Right ventricle myocardium superior (tissue), 1 donor: ENCODE data around the gene SDCCAG8. TPM values are rescaled to one million over a fixed set of nuclear protein-coding genes. Genes with fewer than 3 reads are reported as not detected.

Experiments
- ATAC-seq: fragments of 200-7000 bp; cut with Tn5 transposase; one replicate; pipeline ENCODE4 v1.9.1; 2020; ENCODE audit warnings: mild to moderate bottlenecking; ENCODE audit not compliant: poor library complexity
- DNase-seq: peaks from one replicate; pipeline ENCODE4 v3.0.0-alpha.2; 2020
- intact Hi-C: fragments of 100-400 bp; cut with DNase I; formaldehyde crosslinking; loops from one replicate; pipeline ENCODE4 v1.11.2; 2022
- total RNA-seq: library from RNA; stranded (reverse); fragmentation: NEBNext Ultra II Directional; extraction: Animal tissue kit (Norgen Biotek cat#: 25700); gene quantifications from one replicate; pipeline ENCODE4 v1.2.1, GENCODE V29; 2021
- donor health status: DM: no; HTN: yes; CAD: no; lungs with severe emphysema.

Gene SDCCAG8
- total RNA-seq, 1 donor from 2014 or later: 16.5 TPM

- ATAC-seq: no peak
- intact Hi-C loops: no loop called here
- DNase-seq: no peak
Measured at GRCh38 chr1:243272401-243272800, 16.6 kb downstream of the SDCCAG8 start.

DNA sequence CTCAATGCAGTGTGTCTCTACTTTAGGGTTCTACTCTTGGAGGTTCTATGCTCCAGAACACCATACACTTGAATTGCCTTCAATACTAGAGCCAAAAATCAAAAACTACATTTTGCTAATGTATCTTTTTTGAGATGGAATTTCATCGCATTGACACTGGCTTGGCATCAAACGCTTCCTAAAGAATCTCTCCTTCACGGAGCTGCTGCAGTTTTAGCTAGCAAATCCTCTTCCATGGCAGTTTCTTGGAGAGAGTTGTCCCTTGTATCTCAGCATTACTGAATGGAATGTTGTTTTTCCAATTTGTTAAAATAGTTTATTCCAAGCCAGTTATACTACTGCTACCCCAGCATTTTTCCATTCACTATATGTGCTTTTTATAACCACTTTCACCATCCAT lies 17.7 kb downstream of the SDCCAG8 start:
- intact Hi-C loops: no loop called here
- no peak for DNase-seq
- ATAC-seq: no peak

DNA sequence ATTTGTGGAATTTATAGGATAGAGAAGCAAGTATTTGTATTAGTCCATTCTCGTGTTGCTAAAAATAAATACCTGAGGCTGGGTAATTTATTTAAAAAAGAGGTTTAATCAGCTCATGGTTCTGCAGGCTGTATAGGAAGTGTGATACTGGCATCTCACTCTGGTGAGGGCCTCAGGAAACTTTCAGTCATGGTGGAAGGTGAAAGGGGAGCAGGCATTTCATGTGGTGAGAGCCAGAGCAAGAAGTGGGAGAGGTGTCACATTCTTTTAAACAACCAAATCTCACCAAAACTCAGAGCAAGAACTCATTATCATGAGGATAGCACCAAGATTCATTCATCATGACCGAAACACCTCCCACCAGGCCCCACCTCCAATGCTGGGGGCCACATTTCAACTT lies 18.1 kb downstream of the SDCCAG8 start:
- ATAC-seq (no peak), DNase-seq (no peak)
- intact Hi-C loops: no loop called here

- ATAC-seq (no peak), DNase-seq (no peak)
- intact Hi-C loops: no loop called here
Measured at GRCh38 chr1:243275316-243275715, 19.5 kb downstream of the SDCCAG8 start.

GRCh38 chr1:243280571-243281129 lies 24.8 kb downstream of the SDCCAG8 start:
- no peak for DNase-seq

GRCh38 chr1:243281672-243282071 lies 25.8 kb downstream of the SDCCAG8 start:
- intact Hi-C loops: no loop called here
- ATAC-seq (no peak), DNase-seq (no peak)

More at GRCh38 chr1:243280571-243281129, 24.8 kb downstream of the SDCCAG8 start:
- ATAC-seq: no peak
- intact Hi-C loops: no loop called here

GRCh38 chr1:243286409-243287122 lies 30.7 kb downstream of the SDCCAG8 start:
- ATAC-seq: no peak
- intact Hi-C loops: no loop called here
- DNase-seq: no peak

GRCh38 chr1:243287123-243287460 lies 31.3 kb downstream of the SDCCAG8 start:
- no peak for ATAC-seq
- no peak for DNase-seq

GRCh38 chr1:243287652-243288051 lies 31.8 kb downstream of the SDCCAG8 start:
- intact Hi-C loops: no loop called here
- ATAC-seq (peak; percentile 73), DNase-seq (no peak)

More at GRCh38 chr1:243287123-243287460, 31.3 kb downstream of the SDCCAG8 start:
- intact Hi-C loops: no loop called here

GRCh38 chr1:243288062-243288461 lies 32.2 kb downstream of the SDCCAG8 start:
- ATAC-seq: no peak
- no peak for DNase-seq
- intact Hi-C loops: no loop called here

DNA sequence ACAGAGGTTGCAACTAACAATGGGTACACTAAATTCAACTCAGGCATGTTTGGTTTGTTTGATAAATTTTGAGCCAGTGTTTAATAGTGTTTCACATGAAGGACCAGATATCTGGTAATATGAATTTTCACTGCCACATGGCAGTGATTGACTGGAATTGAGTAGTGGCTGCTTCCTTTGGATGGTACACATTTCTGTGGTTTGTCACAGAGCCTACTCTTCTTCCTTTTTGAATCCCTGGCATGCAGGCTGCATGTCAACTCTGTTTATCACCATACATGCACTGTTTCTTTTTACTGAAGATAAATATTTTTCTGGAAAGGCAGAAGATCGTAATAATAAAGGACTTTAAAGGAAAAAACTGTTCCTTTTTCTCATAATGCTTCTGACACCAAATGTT lies 35.5 kb downstream of the SDCCAG8 start:
- ATAC-seq (no peak), DNase-seq (no peak)
- intact Hi-C loops: no loop called here

DNA sequence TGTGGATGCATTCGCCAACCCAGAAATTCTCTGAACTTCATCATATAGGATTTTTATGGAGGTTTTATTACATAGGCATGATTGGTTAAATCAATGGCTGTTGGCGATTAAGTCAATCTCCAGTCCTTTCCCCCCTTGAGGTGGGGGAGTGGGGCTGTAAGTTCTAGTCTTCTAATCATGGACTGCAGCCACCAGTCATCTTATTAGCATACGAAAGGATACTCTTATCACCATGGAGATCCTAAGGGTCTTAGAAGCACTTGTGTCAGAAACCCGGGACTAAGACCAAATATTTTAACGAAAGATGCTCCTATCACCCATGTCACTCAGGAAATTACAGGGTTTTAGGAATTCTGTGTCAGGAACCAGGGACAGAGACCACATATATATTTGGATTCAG lies 36.3 kb downstream of the SDCCAG8 start:
- no peak for ATAC-seq
- no peak for DNase-seq
- intact Hi-C loops: no loop called here

DNA sequence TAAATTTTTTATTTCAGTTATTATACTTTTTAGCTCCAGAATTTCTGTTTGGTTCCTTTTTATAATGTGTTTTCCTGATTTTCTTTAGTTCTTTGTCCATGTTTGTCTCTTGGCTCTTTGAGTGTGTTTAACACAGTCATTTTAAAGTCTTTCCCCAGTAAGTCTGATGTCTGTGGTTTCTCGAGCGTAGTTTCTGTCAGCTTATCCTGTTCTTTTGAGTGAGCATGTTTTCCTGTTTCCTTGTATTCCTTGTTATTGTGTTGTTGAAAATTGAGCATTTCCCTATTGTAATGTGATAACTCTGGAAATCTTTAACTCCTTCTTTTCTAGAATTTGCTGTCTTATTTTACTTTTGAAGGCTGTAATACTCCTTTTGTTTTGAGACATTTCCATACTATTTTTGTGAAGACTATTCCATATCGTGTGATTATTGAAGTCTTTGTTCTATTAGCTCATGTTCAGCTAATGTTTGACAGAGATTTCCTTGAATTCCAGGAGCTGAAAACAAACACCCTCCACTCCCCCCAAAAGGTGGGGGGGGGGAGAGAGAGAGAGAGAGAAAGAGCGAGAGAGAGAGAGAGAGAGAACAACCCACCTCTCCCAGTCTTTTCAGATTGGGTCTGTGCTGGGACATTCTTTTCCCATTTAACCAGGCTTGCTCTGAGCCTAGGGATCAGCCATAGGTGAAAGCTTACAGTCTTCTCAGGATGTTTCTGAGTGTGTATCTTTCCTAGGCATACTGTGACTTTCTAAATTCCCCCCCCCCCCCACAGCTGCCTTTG lies 38.3 kb downstream of the SDCCAG8 start:
- DNase-seq: no peak
- intact Hi-C loops: no loop called here
- ATAC-seq: no peak

GRCh38 chr1:243294723-243295121 lies 38.9 kb downstream of the SDCCAG8 start:
- intact Hi-C loops: no loop called here
- no peak for ATAC-seq
- no peak for DNase-seq

DNA sequence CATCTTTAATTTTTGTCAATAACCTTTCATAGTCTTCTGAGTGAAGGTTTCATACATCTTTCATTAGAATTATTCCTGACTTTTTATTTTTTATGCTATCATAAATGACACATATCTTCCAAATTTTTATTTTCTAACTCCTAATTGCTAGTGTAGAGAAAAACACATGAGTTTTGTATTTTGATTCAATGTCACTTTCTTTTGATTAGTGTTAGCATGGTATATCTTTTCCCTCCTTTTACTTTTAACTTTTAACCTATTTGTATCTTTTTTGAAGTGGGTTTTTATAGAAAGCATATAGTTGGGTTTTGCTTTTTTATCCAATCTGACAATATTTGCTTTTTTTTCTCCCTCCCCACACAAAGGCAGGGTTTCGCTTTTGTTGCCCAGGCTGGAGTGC lies 43.2 kb downstream of the SDCCAG8 start:
- intact Hi-C loops: no loop called here
- DNase-seq (no peak), ATAC-seq (no peak)

- ATAC-seq (no peak), DNase-seq (no peak)
- intact Hi-C loops: no loop called here
Measured at GRCh38 chr1:243301059-243301458, 45.2 kb downstream of the SDCCAG8 start.

- DNase-seq (no peak), ATAC-seq (no peak)
- intact Hi-C loops: no loop called here
Measured at GRCh38 chr1:243311809-243312208, 56.0 kb downstream of the SDCCAG8 start.

GRCh38 chr1:243312952-243313634 lies 57.3 kb downstream of the SDCCAG8 start:
- ATAC-seq (peak; percentile 67), DNase-seq (no peak)
- intact Hi-C loops: no loop called here
